Ishikawa (cell line): ENCODE data around the gene FAAH2.

ENCODE experiments used
- CEBPB ChIP-seq: IDR thresholded peaks from 2 replicates; pipeline ENCODE4 v1.6.1; 2012
- CREB1 ChIP-seq: IDR thresholded peaks from 2 replicates; pipeline ENCODE4 v1.6.1; 2012; ENCODE audit warnings: low read depth
- EGR1 ChIP-seq: IDR thresholded peaks from 2 replicates; pipeline ENCODE4 v1.6.1; 2012
- NFIC ChIP-seq: IDR thresholded peaks from 2 replicates; pipeline ENCODE4 v1.6.1; 2012
- RAD21 ChIP-seq: IDR thresholded peaks from 2 replicates; pipeline ENCODE4 v1.6.1; 2012; ENCODE audit warnings: low read depth
- TAF1 ChIP-seq: IDR thresholded peaks from 2 replicates; pipeline ENCODE4 v1.6.1; 2012; ENCODE audit warnings: low read depth, mild to moderate bottlenecking
- ZBTB7A ChIP-seq: IDR thresholded peaks from 2 replicates; pipeline ENCODE4 v1.6.1; 2012; ENCODE audit warnings: low read depth
- TF ChIP-seq, protein P1 (sequence below): IDR thresholded peaks from 2 replicates; pipeline ENCODE4 v1.6.1; 2012; ENCODE audit warnings: low read depth, mild to moderate bottlenecking

GRCh38 chrX:57282568-57282967 lies 3.9 kb upstream of the FAAH2 start:
- no peak for TF ChIP-seq TAF1
- peak; percentile 19; the same call in 1 of the 2 replicates for TF ChIP-seq RAD21
- TF ChIP-seq ZBTB7A: no peak
- TF ChIP-seq EGR1: no peak
- no peak for TF ChIP-seq CEBPB
- no peak for TF ChIP-seq CREB1
- no peak for TF ChIP-seq NFIC
- TF ChIP-seq, protein P1, sequence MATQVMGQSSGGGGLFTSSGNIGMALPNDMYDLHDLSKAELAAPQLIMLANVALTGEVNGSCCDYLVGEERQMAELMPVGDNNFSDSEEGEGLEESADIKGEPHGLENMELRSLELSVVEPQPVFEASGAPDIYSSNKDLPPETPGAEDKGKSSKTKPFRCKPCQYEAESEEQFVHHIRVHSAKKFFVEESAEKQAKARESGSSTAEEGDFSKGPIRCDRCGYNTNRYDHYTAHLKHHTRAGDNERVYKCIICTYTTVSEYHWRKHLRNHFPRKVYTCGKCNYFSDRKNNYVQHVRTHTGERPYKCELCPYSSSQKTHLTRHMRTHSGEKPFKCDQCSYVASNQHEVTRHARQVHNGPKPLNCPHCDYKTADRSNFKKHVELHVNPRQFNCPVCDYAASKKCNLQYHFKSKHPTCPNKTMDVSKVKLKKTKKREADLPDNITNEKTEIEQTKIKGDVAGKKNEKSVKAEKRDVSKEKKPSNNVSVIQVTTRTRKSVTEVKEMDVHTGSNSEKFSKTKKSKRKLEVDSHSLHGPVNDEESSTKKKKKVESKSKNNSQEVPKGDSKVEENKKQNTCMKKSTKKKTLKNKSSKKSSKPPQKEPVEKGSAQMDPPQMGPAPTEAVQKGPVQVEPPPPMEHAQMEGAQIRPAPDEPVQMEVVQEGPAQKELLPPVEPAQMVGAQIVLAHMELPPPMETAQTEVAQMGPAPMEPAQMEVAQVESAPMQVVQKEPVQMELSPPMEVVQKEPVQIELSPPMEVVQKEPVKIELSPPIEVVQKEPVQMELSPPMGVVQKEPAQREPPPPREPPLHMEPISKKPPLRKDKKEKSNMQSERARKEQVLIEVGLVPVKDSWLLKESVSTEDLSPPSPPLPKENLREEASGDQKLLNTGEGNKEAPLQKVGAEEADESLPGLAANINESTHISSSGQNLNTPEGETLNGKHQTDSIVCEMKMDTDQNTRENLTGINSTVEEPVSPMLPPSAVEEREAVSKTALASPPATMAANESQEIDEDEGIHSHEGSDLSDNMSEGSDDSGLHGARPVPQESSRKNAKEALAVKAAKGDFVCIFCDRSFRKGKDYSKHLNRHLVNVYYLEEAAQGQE: no peak
